IPS-18a (cell line): ENCODE data around the gene MID2.
"Not testable (repeated sequence)": the region's sequence is repeated elsewhere in the genome, so short reads cannot be mapped to it uniquely, and the experiment has no call there.

Experiments used
- H3K27ac ChIP-seq: one replicate; pipeline ENCODE4 v1.5.1; 2013; ENCODE audit warnings: low read length
- H3K27me3 ChIP-seq: one replicate; pipeline ENCODE4 v1.6.1; 2013; ENCODE audit warnings: mild to moderate bottlenecking, low read length; ENCODE audit not compliant: control insufficient read depth, insufficient read depth
- H3K36me3 ChIP-seq: one replicate; pipeline ENCODE4 v1.6.1; 2013; ENCODE audit warnings: low read depth, low read length; ENCODE audit not compliant: control insufficient read depth
- H3K4me1 ChIP-seq: one replicate; pipeline ENCODE4 v1.6.1; 2013; ENCODE audit warnings: low read depth, low read length; ENCODE audit not compliant: control insufficient read depth
- H3K4me3 ChIP-seq: one replicate; pipeline ENCODE4 v1.5.1; 2013; ENCODE audit warnings: low read length
- H3K9ac ChIP-seq: one replicate; pipeline ENCODE4 v1.6.1; 2013; ENCODE audit warnings: mild to moderate bottlenecking, low read length, moderate library complexity
- H3K9me3 ChIP-seq: one replicate; pipeline ENCODE4 v1.6.1; 2013; ENCODE audit warnings: low read depth, low read length; ENCODE audit not compliant: control insufficient read depth

MID2 gene

DNA sequence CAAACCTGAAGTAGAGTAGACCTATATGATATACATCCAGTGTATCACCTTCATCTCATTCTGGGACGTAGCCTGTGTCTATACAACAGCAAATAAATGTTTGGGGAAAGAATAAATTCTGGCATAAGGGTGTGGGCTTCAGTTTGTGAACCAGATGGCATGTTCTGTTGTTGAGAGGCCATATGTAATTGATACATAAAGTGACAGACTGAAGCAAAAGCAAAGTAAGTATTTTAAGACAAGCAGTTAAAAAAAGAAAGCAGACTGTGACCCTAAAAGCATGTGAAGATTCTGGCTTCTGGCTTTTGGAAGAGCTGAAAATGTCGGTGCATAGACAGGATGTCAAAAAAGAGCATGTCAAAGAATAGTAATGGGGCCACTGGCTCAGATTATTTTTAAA lies 22.9 kb downstream of the MID2 start:
- no peaks in the 10 kb centered on the region for H3K9me3 ChIP-seq
- H3K4me1 ChIP-seq: no peaks in the 10 kb centered on the region
- H3K4me3 ChIP-seq: no peak overlapping the region
- no peaks in the 10 kb centered on the region for H3K27me3 ChIP-seq
- no peaks in the 10 kb centered on the region for H3K36me3 ChIP-seq
- H3K9ac ChIP-seq: no peak overlapping the region
- no peak overlapping the region for H3K27ac ChIP-seq

DNA sequence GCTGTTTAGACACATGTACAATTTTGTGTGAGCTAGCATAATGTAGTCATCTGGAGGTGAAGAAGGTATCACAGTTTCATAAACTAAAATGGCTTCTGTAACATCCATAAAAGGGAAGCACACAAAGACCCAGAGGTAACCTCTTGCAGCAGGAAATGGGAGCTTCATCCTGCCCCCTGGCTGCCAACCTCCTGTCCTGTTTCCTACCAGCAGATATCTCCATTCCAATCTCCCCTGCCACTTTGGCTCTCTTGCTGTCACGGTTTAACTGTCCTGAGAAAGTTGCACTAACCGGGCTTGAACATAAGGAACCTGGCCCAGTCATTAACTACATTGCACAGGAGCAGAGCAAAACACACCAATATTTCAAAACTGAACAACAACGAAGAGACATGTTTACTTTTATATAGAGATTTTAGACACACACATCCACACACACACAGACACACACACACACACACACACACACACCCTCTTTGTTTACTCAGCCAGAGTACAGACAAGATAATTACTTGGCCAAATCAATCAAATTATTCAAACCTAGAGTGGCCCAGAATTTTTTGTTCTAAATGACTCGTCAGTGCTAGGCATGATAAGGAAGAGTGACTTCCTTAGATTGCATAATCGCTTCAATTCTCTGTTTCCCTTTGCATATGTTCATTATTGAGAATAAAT lies 24.2 kb downstream of the MID2 start:
- H3K27me3 ChIP-seq: no peaks in the 10 kb centered on the region
- H3K4me1 ChIP-seq: no peaks in the 10 kb centered on the region
- no peaks in the 10 kb centered on the region for H3K36me3 ChIP-seq
- H3K4me3 ChIP-seq: no peak overlapping the region
- no peaks in the 10 kb centered on the region for H3K9me3 ChIP-seq
- no peak overlapping the region for H3K9ac ChIP-seq
- H3K27ac ChIP-seq: no peak overlapping the region

DNA sequence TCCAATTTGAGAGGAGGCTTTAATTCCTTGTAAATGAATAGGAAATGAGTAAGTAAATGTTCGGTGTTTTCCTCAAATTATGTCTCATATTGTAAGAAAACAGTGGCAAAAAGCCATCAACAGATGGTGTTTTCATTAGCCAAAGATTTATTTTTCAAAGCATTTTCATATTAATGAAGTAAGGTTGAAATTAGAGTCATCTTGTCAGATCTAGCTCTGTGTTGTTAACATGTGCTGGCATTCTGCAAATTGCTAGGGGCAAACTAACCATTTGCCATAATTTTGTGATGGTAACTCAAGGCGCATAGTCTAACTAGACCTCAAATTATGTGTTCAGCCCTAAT lies 24.7 kb downstream of the MID2 start:
- no peak overlapping the region for H3K27ac ChIP-seq
- no peak overlapping the region for H3K9ac ChIP-seq

DNA sequence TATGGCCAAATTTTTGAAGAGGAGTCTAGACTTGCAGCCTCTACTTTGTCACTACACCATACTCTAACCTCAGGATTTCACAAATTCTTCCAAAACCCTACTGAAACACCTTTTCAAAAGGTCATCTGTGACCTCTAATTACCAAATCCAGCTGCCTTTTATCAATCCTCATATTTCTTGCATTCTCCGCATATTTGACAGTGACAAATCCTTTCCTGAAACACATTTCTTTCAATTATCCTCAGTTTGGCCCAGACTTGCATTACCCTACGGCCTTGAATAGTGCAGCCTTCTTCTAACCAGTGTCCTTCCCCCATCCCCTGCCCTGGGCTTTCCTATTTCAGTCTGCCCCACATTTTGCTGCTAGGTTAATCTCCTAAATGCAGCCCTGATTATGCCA lies 25.5 kb downstream of the MID2 start:
- Histone ChIP-seq H3K9ac (no peak overlapping the region), H3K9me3 (no peaks in the 10 kb centered on the region), H3K36me3 (no peaks in the 10 kb centered on the region), H3K4me3 (no peak overlapping the region), H3K27me3 (no peaks in the 10 kb centered on the region), H3K27ac (no peak overlapping the region), H3K4me1 (no peaks in the 10 kb centered on the region)

More for the DNA sequence above, 24.7 kb downstream of the MID2 start:
- Histone ChIP-seq H3K4me3 (no peak overlapping the region), H3K36me3 (no peaks in the 10 kb centered on the region), H3K27me3 (no peaks in the 10 kb centered on the region), H3K4me1 (no peaks in the 10 kb centered on the region), H3K9me3 (no peaks in the 10 kb centered on the region)

DNA sequence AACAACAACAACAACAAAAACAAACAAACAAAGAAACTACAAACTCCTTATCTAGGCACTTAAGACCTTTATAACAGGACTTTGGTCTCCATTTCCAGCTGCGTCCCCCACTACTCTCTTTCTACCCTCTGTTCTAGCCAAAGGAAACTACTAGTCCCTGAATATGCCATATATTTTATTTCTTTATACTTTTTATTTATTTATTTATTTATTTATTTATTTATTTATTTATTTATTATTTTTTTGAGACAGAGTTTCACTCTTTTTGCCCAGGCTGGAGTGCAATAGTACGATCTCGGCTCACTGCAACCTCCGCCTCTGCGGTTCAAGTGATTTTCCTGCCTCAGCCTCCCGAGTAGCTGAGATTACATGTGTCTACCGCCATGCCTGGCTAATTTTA lies 26.0 kb downstream of the MID2 start:
- H3K9ac ChIP-seq, H3K27ac ChIP-seq, H3K4me3 ChIP-seq, H3K4me1 ChIP-seq, H3K27me3 ChIP-seq, H3K36me3 ChIP-seq, H3K9me3 ChIP-seq: not testable (repeated sequence)

DNA sequence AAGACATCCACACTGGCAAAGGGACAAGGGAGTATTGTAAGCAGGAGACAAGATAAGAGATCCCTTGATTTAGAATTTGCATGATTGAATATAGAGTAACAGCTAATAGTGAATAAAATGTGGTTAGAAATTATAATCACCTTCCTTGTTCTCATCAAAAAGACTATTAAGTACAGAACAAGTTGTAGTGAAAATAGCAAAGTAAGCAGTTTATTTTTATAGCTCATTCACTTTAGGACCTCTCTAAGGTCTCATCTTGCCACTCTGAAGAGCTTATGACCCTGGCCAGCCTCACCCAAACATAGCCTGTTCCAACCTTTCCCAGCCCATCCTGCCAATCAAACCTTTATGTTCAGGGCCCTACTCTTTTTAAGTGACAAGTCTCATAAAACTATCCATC lies 30.6 kb downstream of the MID2 start:
- Histone ChIP-seq H3K27me3 (no peaks in the 10 kb centered on the region), H3K36me3 (no peaks in the 10 kb centered on the region), H3K9me3 (no peaks in the 10 kb centered on the region), H3K4me1 (no peaks in the 10 kb centered on the region), H3K9ac (no peak overlapping the region), H3K4me3 (no peak overlapping the region), H3K27ac (no peak overlapping the region)

DNA sequence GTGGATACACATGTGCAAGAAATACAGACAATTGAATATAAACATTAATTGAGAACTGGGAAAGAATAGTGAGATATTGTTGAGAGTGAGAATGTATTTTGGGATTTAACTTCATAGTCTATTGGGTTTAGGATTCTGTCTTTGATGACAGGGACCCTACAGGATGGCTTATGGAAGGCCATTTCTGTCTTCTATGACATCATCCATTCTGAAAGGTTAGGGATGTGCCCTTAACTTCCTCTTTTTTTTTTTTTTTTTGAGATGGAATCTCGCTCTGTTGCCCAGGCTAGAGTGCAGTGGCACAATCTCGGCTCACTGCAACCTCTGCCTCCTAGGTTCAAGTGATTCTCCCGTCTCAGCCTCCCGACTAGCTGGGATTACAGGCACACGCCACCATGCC lies 31.4 kb downstream of the MID2 start:
- not testable (repeated sequence) for H3K27ac ChIP-seq, H3K9me3 ChIP-seq, H3K9ac ChIP-seq, H3K4me1 ChIP-seq, H3K36me3 ChIP-seq, H3K27me3 ChIP-seq, H3K4me3 ChIP-seq

DNA sequence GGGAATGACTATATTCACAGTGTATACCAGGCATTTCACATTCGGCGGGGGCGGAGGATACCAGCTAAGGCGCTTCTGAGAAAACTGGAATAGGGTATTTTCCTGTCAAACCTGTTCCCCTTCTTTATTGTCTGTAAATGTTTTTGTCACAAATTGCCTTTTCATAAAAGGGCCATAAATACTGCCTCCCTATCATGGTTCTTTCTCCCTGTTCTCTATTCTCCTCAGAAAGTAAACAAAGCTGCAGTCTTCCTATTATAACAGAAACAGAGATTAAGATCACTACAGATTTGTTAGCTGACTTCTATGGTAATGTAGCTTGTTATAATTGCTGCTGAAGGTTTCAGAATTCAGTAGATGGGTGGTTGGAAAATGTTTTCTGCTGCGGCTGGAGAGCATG lies 32.2 kb downstream of the MID2 start:
- no peaks in the 10 kb centered on the region for H3K36me3 ChIP-seq
- no peaks in the 10 kb centered on the region for H3K9me3 ChIP-seq
- H3K4me3 ChIP-seq: no peak overlapping the region
- H3K27me3 ChIP-seq: no peaks in the 10 kb centered on the region
- no peak overlapping the region for H3K9ac ChIP-seq
- no peaks in the 10 kb centered on the region for H3K4me1 ChIP-seq
- no peak overlapping the region for H3K27ac ChIP-seq

DNA sequence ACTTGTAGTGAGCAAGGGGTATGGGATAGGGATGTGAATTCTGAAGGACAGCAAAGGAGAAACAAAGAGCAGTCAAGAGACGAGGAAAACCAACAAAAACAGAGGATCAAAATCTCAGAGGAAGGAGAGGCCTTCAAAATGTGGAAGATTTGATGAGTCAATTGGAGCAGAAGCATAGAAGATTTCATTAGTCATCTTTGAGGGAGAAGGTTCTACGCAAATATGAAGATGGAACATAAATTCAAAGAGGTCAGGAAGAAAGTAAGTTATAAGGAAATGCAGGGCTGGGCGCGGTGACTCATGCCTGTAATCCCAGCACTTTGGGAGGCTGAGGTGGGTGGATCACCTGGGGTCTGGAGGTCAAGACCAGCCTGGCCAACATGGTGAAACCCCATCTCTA lies 35.4 kb downstream of the MID2 start:
- H3K4me3 ChIP-seq: no peak overlapping the region
- no peaks in the 10 kb centered on the region for H3K4me1 ChIP-seq

DNA sequence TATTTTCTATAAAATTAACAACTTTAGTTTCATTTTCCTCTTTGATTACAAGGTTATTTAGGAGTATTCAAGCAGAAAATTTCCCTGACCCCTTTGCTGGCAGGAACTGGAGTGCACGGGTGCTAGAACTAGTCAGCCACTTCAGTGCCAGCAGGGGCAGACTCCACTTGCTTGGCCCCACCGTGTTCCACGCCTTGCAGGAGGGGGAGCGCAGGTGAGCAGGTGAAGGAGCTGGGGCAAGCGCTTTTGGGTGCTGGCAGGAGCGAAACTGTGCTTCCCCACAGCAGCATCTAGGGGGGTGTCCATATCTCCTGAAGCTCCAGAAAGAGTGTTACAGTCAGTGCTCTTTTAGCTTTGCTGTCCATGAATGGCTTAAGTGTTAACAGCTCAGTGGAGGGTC lies 45.5 kb downstream of the MID2 start:
- no peaks in the 10 kb centered on the region for H3K4me1 ChIP-seq
- no peaks in the 10 kb centered on the region for H3K9me3 ChIP-seq
- no peak overlapping the region for H3K4me3 ChIP-seq
- no peak overlapping the region for H3K27ac ChIP-seq
- H3K27me3 ChIP-seq: no peaks in the 10 kb centered on the region
- H3K9ac ChIP-seq: no peak overlapping the region
- H3K36me3 ChIP-seq: no peaks in the 10 kb centered on the region

More for the DNA sequence above, 35.4 kb downstream of the MID2 start:
- Histone ChIP-seq H3K27ac (no peak overlapping the region), H3K36me3 (no peaks in the 10 kb centered on the region), H3K27me3 (no peaks in the 10 kb centered on the region), H3K9me3 (no peaks in the 10 kb centered on the region), H3K9ac (no peak overlapping the region)

DNA sequence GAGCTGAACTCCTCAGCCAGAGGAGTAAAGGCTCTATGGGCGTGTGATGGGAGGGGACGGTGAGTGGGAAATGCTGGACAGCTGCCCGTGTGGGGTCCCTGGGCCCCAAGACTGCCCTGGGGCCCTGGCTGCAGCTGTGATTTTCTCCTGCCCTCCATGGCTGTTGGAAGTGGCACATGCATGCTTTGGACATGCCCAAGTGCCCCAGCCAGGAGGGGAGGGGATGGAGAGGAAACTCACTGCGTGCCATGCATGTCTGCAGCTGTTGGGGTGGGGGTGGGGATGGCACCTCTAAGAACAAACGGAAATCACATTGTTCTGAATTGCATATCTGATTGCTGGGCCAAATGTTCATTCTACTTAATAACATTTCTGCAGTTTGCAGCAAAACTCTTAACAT lies 52.4 kb downstream of the MID2 start:
- H3K9me3 ChIP-seq: no peaks in the 10 kb centered on the region
- H3K27me3 ChIP-seq: no peaks in the 10 kb centered on the region
- no peak overlapping the region for H3K4me3 ChIP-seq
- H3K9ac ChIP-seq: no peak overlapping the region
- no peaks in the 10 kb centered on the region for H3K4me1 ChIP-seq
- H3K36me3 ChIP-seq: no peaks in the 10 kb centered on the region
- no peak overlapping the region for H3K27ac ChIP-seq

DNA sequence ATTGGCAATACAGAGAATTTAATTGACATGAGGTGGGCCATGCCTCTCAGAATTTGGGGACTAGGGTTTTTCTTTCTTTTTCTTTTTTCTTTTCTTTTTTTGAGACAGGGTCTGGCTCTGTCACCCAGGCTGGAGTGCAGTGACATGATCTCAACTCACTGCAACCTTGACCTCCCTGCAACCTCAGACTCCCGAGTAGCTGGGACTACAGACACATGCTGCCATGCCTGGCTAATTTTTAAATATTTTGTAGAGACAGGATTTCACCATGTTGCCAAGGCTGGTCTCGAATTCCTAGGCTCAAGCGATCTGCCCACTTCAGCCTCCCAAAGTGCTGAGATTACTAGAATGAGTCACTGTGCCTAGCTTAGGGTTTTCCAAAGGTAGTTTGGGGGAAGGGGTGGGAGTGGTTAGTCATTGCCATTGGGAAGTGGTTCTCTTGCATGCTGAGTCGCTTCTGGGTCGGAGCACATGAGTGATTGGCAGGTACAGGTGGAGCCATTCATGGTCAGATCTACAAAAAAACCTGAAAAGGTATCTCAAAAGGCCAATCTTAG lies 54.5 kb downstream of the MID2 start:
- Histone ChIP-seq H3K27me3 (no peaks in the 10 kb centered on the region), H3K36me3 (no peaks in the 10 kb centered on the region), H3K27ac (no peak overlapping the region), H3K9ac (no peak overlapping the region), H3K9me3 (no peaks in the 10 kb centered on the region), H3K4me3 (no peak overlapping the region), H3K4me1 (no peaks in the 10 kb centered on the region)
